ENCODE measurements around the gene AP2A2.

AP2A2 gene

DNA sequence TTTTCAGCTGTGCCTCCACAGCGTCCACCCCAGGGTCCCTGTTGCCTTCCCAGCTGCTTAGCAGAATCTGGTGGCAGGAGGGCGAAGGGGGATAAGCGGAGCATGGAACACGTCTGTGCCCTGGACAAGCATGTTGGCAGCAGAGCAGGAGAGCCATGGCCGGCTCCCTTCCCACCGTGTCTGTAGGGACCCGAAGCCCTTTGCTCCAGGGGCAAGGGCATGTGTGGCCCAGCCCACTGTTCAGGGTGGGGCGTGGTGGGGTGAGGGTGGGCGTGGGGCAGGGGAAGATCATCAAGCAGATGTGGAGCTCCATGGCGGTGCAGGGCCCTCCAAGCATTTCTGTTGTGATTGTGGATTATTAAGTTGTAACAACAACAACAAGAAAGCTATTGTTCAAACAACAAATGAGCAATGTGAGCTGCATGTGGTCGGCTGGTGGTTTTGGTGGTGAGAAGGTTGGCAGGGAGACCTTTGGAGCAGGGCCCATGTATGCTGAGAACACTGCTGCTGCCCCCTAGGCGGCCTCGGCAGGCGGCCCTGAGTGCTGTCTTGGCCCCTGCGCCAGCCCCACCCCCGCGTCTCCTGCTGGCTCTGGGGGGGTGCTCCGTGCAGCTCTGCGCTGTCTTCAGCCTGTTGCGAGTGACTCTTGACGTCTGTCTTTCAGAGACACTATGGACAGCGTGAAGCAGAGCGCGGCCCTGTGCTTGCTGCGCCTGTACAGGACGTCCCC is 50.9 kb downstream of the AP2A2 start:
- peak; percentile 38 for DNase-seq

DNA sequence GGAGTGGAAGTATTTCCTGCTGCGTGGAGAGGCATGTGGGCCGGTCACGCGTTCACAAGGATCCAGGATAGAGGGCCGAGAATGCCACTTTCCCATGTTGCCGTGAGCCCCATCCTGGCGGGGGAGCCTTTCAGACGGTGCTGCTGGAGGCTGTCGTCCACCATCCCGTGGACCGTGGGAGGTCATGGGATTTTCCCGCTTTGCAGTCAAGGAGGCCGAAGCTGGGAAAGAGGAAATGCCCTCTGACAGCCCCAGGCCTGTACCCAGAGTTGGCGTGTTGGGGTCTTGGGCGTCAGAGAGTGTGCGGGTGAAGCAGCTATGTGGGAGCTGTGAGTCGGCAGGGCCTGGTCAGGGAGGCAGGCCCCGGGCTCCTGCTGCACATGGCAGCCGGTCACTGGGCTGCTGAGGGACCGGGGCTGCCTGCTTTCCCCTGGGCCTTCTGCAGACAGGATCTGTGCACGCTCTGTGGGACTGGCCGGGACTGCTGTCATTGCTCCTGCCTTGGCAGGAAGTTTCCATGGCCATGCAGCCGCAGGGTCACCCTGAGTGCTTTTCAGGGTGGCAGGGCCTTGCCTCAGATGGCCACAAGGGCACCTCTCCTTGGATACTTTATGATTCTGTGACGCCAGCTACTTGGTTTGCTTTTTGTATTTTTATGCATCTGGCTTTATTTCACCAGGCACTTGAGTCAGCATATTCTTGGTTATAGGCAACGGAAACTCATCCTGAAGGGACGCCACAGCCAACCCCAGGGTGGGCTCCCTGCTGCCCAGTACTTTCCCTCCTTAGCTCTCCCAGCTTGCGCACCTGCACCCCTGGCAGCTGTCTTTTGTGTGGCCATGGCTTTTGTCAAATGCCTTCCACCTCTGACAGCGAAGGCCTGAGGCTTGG is 52.4 kb downstream of the AP2A2 start:
- DNase-seq: no peak

DNA sequence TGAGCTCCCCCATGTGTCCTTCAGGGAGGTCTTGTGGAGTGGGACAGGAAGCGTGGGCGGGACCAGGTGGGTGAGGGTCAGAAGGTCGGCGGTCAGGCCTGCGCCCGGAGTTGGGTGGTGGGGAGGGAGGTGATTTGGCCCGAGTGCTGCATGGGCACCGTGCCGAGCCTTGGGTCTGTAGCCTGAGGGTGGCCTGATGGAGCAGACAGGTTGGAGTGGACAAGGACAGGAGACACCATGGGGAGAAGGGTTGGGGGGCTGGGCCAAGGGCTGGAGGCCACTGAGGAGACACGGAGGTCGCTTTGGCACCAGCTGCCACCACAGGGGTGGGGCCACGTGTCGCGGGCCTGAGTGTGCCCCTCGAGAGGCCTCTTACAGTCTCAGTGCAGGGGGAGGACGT is 53.1 kb downstream of the AP2A2 start:
- DNase-seq: no peak

DNA sequence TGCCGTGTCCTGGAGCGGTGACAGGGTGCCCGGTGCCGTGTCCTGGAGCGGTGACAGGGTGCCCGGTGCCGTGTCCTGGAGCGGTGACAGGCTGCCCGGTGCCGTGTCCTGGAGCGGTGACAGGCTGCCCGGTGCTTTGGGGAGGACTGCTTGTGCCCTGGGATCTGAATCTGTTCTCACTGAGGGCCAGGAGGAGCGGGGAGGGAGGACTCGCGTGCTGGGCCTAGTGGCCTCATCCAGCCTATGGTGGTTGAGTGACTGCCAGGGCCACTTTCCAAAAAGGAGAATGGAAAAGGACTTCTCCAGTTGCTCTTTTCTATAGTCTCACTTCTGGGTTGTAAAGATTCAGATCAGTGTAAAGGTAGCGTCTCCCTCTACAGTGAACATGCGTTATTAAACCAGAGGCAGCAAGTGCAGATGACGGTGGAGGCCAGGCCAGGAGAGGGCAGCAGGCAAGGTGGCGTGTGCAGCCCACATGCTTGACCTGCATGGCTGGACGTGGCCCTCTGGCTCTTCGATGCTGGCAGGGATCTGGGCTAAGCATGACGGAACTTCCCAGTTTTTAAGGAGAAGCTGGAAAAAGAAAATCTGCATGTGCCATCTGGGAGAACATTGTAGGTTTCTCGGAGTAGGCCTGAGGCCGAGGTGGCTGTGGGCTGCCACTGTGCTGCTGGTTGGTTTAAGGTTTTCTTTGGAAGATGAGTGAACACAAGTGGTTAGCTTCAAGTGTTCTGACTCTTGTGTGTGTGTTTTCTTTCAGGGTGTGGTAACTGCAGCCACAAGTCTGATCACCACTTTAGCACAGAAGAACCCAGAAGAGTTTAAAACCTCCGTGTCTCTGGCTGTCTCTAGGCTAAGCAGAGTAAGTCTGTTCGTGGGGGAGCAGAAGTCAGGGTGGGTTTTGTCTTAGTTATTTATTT is 55.0 kb downstream of the AP2A2 start:
- peak; percentile 52 for DNase-seq

DNA sequence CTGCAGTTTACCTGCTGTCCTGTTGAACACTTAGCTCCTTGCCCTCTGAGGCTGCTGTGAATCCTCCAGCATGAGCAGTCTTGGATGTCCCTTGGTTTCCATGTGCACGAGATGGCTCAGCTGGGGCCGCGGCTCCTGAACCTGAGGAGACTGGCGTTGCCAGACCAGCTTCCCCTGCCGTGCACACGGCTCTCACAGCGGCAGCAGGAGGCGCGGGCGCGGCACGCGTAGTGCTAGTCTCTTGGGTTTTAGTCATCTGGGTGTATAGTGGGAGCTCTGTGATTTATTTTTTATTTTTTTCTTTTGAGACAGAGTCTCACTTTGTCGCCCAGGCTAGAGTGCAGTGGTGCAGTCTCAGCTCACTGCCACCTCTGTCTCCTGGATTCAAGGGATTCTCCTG is 56.1 kb downstream of the AP2A2 start:
- no peak for DNase-seq

DNA sequence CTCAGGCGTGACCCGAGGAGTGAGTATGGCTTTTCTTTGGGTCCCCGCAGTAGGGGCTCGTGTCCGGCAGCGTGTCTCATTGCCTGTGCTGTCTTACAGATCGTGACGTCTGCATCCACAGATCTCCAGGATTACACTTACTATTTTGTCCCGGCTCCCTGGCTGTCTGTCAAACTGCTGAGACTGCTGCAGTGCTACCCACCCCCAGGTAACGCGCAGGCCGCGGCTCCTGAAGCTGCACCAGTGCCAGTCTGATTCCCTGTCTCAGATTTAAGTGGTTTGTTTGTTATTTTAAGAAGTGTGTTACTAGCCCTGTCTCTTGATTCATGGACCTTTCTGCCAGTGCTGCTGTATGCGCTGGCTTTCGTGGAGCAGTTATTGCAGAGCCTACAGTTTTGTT is 58.9 kb downstream of the AP2A2 start:
- no peak for DNase-seq

DNA sequence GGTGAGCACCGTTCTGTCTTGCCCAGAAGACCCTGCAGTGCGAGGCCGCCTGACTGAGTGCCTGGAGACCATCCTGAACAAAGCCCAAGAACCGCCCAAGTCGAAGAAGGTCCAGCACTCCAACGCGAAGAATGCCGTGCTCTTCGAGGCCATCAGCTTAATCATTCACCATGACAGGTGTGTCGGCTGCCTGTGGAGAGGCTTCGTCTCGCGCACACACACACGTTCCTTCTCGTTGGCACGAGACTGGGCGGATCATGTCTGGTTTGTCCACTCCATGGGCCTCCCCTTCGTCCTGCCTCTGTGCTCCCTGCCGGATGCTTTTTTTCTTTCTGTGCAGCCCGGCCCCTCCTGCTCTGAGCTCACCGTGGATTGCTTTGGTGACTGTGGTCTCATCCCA is 59.7 kb downstream of the AP2A2 start:
- DNase-seq: no peak

DNA sequence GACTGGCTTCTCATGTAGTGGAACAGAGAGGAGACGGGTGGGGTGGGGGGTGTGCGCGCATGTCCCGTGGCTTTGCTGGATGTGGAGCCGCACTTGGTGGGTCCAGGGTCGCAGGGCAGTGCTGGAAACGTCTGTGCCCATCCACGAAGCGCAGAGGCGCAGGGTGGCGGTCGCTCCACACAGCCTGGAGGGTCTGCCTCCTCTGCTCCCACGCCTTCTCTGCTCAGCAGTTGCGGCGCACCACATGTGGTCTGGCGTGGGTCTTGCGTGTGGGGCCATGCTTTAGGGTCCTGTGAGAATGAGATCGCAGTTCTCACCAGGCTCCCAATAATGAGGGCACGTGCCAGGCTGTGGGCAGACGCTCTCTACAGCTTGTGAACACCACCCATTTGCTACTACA is 60.2 kb downstream of the AP2A2 start:
- DNase-seq: no peak

DNA sequence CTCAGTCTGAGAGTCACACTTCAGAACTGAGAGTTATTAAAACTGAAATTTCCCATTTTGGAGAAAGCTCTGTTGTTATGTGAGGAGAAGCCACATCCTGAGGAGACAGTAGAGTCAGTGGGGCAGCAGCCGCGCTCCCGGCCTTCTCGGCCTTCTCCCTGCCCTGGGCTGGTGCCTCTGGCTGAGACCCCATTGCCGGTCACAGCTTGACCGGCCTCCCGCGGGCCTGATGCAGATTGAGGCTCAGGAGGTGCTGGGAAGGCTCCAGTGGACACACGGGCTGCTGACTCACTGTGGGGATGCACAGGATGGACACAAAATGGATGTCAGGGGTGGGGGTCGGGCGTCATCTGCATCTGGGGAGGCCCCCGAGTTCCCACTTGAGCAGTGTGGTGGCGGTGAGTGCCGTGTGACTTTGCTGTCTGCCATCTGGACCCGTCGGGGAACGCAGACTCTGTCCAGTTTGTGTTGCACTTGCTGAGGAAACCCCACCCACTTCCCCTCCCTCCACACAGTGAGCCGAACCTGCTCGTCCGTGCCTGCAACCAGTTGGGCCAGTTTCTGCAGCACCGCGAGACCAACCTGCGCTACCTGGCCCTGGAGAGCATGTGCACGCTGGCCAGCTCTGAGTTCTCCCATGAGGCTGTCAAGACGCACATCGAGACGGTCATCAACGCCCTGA is 60.7 kb downstream of the AP2A2 start:
- no peak for DNase-seq

DNA sequence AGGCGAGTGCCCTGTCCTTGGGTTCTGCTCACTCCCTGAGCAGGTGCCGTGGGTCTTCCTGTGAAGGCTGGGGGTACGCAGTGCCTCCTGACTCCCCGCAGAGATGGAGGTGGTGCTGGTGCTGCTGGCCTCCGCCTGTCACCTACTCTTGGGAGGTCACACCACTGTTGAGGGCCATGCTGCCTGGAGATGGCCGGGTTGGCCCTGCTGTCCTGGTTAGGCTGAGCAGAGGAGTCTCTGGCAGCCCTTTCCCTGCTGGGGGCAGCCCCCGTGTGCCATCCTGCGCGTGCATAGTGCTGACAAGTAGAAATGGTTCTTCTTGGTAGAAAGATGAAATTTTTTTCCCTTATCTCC is 61.3 kb downstream of the AP2A2 start:
- DNase-seq: no peak

DNA sequence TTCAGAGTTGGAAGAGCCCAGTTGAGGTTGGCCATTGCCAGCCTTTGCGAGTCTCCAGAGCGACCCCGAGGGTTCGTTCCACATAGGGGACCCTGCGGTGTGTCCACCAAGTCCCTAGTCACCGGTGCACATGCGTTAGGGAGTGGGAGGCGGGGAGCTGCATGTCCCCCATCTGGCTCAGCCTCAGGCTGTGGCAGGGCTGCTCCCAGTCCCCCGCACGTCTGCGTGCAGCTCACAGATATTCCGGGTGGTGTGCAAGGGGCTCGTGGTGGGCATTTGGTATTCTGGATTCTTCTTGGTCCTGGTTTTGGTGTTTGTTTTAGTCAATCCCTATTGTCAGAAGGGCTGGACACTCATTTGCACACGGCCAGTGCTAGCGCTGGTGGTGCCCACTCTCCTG is 62.0 kb downstream of the AP2A2 start:
- no peak for DNase-seq

DNA sequence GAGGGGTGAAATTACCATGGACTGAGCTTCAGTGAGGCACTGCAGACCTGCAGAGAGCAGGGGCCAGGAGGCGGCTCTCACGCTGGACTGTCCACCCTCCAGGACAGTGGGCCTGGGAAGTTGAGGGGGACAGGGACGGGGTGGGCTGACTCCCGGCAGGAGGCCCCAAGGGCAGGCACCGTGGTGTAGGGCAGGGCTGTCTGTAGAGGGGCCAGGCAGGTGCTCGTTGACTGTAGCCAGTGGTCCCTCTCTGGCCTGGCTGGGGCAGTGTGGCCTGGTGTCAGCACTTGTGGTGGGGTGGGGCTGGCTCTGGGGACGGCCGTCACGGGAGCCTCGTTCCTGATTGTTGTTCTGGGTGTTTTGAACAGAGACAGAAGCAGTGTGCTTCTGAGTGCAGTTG is 64.4 kb downstream of the AP2A2 start:
- DNase-seq: no peak

DNA sequence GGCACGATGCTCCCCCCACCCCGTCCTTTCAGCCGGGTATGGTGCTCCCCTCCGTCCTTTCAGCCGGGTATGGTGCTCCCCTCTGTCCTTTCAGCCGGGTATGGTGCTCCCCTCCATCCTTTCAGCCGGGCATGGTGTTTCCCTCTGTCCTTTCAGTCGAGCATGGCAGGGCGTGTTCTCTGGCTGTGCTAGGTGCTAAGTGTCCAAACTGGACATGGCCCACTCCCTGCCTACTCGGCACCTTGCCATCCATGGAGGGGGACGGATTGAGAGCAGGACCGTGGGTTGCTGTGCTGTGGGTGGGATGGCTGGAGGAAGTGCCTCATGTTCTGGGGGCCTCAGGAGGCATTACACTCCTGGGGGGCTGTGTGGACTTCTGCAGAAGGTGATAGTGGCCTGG is 65.4 kb downstream of the AP2A2 start:
- no peak for DNase-seq

DNA sequence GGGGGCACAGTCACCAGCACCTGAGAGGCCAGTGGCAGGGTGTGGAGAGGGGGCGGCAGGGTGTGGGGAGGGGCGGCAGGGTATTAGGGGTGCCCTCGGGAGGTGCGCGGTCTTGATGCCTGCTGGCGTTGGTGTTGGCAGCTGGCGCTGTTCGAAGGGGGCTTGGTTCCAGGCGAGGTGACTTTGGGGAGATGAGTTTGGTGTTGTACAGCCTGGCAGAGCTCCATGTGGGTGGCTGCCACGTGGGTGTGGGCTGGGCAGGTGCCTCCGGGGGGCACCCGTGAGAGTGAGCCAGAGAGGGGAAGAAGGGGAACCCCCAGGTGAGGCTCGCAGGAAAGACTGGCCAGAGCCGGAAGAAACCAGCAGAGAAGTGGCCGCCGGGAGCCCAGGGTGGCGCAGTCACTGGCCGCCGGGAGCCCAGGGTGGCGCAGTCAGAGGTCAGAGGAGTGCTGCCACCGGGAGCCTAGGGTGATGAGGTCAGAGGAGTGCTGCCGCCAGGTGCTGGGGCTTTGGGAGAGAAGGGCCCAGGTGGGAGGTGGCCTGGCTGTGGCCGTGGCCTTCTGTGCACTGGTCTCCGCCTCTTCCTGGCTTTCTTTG is 66.1 kb downstream of the AP2A2 start:
- DNase-seq: no peak

DNA sequence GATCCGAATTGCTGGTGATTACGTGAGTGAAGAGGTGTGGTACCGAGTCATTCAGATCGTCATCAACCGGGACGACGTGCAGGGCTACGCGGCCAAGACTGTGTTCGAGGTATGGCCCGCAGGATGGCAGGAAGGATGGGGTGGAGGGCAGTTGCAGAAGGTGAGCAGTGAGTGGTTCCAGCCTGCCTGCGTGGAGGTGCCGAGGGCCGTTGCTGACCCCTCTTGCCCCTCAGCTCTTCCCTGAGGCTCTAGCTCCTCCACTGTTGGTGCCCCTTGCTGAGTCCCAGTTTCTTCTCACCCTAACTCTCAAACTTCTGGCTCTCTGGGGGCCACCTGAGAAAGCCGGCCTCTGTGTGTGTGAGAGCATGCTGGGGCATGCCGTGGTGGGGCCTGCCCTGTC is 66.9 kb downstream of the AP2A2 start:
- no peak for DNase-seq

DNA sequence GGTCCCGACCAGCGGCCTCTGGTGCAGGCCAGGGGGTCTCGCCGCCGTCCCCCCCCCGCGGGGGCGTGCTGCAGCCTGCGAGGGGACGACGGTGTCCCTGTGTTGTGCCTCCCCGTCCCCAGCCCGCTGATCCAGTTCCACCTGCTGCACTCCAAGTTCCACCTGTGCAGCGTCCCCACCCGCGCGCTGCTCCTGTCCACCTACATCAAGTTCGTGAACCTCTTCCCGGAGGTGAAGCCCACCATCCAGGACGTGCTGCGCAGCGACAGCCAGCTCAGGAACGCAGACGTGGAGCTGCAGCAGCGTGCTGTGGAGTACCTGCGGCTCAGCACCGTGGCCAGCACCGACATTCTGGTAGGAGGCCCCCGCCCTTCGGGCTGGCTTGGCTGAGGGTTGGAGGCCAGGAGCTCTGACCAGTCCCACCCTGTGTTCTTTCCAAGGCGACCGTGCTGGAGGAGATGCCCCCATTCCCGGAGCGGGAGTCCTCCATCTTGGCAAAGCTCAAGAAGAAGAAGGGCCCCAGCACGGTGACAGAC is 68.0 kb downstream of the AP2A2 start:
- DNase-seq: no peak

DNA sequence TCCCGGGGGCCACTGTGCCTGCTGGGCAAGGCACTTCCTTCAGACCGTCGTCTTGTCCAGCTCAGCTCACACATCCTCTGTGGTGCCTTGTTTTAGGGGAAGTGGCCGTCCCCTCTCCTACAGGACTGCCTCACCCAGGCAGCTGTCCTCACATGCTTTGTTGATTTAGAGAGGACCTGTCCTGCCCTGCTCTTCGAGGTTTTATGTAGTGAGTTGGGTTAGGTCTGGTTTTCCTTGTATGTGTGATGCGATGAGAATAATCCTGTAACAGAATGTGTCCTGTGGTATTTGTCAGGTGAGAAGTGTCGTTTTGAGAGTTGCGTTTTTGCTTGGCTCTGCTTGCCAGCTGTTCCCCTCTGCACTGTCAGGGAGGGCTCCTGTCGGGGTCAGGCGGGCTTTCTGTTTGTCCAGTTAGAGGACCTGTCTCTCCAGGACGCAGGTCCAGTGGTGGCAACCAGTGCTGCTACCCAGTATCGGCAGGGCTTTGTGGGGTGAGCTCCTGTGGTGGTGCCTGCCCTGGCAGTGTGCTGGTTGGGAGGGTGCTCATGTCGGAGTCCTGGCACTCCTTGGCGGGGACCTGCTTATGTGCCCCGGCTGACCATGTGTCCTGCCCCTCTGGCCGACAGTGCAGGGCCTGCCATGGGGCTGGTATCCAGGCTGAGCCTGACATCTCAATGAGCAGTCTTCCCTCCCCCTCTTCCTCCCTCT is 69.5 kb downstream of the AP2A2 start:
- DNase-seq: no peak

DNA sequence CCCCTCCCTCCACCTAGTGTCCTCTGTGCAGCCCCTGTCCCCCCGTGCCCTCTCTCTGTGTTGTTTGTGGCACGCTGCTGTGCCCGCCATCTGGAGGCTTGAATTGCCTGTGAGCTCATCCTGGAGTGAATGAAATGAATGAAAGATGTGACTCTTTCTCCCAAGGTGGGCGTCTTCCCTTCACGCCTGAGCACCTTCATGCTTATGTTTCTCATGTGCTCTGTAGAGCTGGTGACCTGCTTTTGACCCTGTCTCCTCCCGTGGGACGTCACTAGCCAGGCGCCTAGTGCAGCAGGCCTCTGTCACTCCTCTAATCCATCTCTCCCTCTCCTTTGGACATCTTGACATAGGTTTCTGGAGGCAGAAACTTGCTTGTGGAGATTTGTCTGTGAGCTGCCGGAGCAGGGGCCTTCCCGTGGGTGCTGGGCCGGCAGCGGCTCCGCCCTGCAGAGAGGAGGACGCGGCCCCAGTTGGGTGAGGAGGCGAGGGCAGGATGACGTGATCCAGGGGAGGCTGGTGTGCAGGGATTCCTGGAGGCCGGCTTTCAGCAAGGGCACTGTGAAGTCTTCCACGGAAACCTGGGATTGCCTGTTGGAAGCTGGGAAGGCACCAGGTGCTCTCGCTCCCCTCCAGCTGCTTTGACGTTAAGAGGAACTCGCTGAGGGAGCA is 70.2 kb downstream of the AP2A2 start:
- no peak for DNase-seq

DNA sequence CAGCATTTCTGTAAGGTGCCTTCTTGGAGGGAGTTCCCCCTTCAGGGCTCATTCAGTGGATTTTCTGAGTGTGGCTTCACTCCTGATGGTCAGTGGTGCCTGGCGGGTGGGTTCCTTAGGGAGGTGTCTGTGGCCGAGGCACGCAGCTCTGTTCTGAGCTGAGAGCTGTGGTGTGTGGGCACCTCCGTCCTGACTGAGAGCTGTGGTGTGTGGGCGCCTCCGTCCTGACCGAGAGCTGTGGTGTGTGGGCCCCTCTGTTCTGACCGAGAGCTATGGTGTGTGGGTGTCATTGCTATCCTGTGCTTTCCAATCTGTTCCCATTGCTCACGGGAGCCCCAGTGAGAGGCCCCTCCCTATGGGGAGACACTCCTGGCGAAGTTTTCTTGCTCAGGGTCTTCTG is 71.0 kb downstream of the AP2A2 start:
- DNase-seq: no peak

DNA sequence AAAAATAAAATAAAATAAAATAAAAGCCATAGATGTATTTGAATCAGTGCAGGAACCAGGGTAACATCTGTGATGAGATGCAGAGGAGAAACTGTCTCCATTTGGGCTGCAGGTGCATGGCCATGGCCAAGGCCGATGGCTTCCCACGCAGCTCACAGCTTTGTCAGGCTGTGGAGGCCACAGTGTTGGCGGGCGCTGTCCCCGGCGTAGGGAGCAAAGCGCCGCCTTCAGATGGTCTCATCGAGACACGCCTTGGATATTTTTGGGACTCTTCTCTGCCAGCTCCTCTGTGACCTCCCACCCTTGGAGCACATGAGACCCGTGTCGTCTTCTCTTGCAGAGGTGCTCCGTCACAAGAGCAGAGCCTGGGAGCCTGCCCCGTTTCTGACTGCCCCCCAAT is 72.2 kb downstream of the AP2A2 start:
- DNase-seq: no peak

DNA sequence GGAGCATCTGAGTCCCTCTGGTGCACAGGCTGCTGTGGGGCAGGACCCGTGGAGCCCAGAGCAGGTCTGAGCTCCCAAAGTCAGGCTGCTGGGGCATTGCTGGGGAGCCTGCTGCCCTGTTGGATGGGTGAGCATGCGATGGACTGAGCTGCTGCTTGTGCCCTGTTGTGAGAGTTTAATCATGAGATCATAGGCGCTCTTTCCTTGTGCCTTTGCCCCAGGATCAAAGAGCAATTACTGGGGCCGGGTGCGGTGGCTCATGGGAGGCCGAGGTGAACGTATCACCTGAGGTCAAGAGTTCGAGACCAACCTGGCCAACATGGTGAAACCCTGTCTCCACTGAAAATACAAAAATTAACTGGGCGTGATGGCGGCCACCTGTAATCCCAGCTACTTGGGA is 73.3 kb downstream of the AP2A2 start:
- DNase-seq: no peak

Data from fibroblast of skin of back (primary cell).